Measurements from ENCODE around the gene SDF4. TPM values are rescaled to one million over a fixed set of nuclear protein-coding genes. Genes with fewer than 3 reads are reported as not detected.

The SDF4 gene
- total and polyA plus RNA-seq, 2 of the 4 experiments (the other 2 are of a cell fraction), result 57.0 to 250 TPM

DNA sequence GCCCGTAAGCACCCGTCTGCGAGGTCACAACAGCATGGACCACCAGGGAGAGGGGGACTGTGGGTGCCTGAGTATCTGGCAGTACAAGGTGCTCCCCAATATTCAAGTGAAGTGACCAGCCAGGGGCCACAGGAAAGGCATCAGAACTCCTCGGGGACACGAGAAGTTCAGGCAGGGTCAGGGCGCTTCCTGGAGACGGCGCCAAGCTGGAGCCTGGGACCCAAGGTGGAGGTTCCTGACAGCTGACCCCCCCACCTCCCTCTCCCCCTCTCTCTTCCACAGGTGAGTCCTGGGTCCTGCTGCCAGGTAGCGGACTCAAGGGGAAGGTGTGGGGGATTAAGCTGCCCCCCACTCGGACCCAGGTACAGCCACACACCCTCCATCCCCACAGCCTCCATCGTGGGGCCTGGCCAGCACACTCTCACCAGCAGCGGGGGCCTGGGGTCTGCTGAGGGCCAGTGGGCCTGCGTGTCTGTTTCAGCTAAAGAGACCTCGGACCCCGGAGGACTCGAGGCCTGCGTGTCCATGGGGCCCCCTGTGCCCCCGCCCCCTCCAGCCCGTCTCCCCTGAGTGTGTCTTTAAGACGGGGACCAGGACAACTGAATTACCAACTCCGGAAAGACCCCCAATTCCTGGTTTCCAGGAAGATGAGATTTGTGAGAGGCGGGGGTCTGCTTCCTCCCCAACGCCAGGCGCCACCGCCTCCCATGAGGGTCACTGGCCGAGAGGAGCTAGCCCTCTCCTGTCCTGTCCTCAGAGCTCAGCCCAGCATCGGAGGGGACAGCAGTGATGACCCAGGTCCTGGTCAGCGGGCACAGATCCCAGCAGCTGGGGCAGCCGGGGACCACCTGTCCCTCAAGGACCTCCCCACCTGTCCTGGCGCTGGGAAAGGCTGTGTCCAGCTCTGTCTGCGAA is 31.6 kb downstream of the SDF4 start:
- BruUV-seq (replicated peaks), result no TSS peak
- in situ Hi-C loops (cut with MboI; ENCODE audit: low sequenced_read_pairs) (no loop called here), dilution Hi-C loops (cut with HindIII; ENCODE audit: low sequenced_read_pairs, unreplicated experiment) (no loop called here), intact Hi-C loops (cut with micrococcal nuclease) (no loop called here)
- ChIA-PET POLR2A (ENCODE audit: unreplicated experiment) (no interaction called here), CTCF (no interaction called here)
- Histone ChIP-seq H3K56ac (ENCODE audit: extremely low read depth, insufficient read depth, low read length) (no peak overlapping the region), H4K91ac (ENCODE audit: insufficient read depth, low read depth, low read length) (no peak overlapping the region), H3K14ac (replicated peaks; ENCODE audit: low read depth, low read length) (no peak overlapping the region), H3K18ac (ENCODE audit: low read depth, low read length) (no peak overlapping the region), H2BK20ac (ENCODE audit: low read depth, low read length) (no peak overlapping the region), H3K36me3 (ENCODE audit: control insufficient read depth, insufficient read depth, low read length) (no peaks in the 10 kb centered on the region), H4K8ac (ENCODE audit: low read depth in 2 of 2, low read length in 2 of 2) (0 out of 4 replicates have a peak overlapping the region, but pooled peaks of 1 of the 2 experiments have one; percentile 64), H3K4me3 (ENCODE audit: insufficient read depth, low read depth, low read length) (no peak overlapping the region), H3K23ac (ENCODE audit: low read depth, low read length) (no peak overlapping the region), H3K9me3 (ENCODE audit: control insufficient read depth, insufficient read depth, low read length) (peaks cover 2% of the 10 kb centered on the region; the same call in 1 of the 2 replicates), H2AK5ac (ENCODE audit: low read depth, low read length) (peak overlapping the region; percentile 28; the same call in 1 of the 2 replicates), H2AK9ac (replicated peaks; ENCODE audit: low read depth, low read length, poor library complexity) (no peak overlapping the region), H2BK120ac (ENCODE audit: low read depth, low read length) (no peak overlapping the region), H2BK15ac (ENCODE audit: low read depth, low read length) (no peak overlapping the region), H3K9me1 (ENCODE audit: insufficient read depth, low read length) (no peaks in the 10 kb centered on the region), H3K27me3 (ENCODE audit: control insufficient read depth, insufficient read depth, low read length) (no peaks in the 10 kb centered on the region; the same call in 1 of the 2 replicates), H3K4ac (ENCODE audit: low read depth, low read length) (peak overlapping the region; percentile 61), H4K5ac (ENCODE audit: low read depth, low read length) (no peak overlapping the region), H3K27ac (ENCODE audit: insufficient read depth, low read length) (no peak overlapping the region; the same call in 1 of the 2 replicates), H3K4me1 (ENCODE audit: control insufficient read depth, insufficient read depth, low read length) (no peaks in the 10 kb centered on the region), H2BK5ac (ENCODE audit: low read depth, low read length, poor library complexity, severe bottlenecking) (no peak overlapping the region), H2AFZ (replicated peaks; ENCODE audit: low read length, poor library complexity) (no peak overlapping the region), H3K4me2 (ENCODE audit: low read depth, low read length) (no peak overlapping the region), H3K79me1 (ENCODE audit: low read depth in 1 of 2, low read length in 2 of 2) (no peaks in the 10 kb centered on the region), H3K9ac (ENCODE audit: low read depth, low read length) (no peak overlapping the region), H4K20me1 (ENCODE audit: insufficient read depth, low read length) (no peaks in the 10 kb centered on the region)
- no peak for ATAC-seq (ENCODE audit: low read depth)
- no peak for DNase-seq
- 87% methylated on average over 7 of the region's 31 CpGs; no CpG with 5 or more reads in 1 of the 2 experiments for WGBS, 2 experiments (ENCODE audit: extremely low coverage in 2 of 2, insufficient read length in 1 of 2)
- TF ChIP-seq NFE2L2 (IDR thresholded peaks at IDR 0.05; ENCODE audit: low read depth, low read length) (no peak), RCOR1 (IDR thresholded peaks at IDR 0.05; ENCODE audit: insufficient replicate concordance, low read length) (no peak), RFX5 (IDR thresholded peaks at IDR 0.05; ENCODE audit: low read depth, low read length) (no peak), MAZ (IDR thresholded peaks at IDR 0.05; ENCODE audit: borderline replicate concordance, low read depth, low read length) (no peak), RAD21 (IDR thresholded peaks at IDR 0.05; ENCODE audit: low read length) (no peak), CEBPB (IDR thresholded peaks at IDR 0.05; ENCODE audit: low read depth, low read length) (no peak)

Measured in IMR-90 (cell line).